DMS53 treated with DMSO at 0.1 percent for 48 hours (cell line): ENCODE data around the gene SCAP.
A peak's percentile ranks its signal among the peaks of the same experiment; 100 is the strongest.
"Not testable (repeated sequence)": the region's sequence is repeated elsewhere in the genome, so short reads cannot be mapped to it uniquely, and the experiment has no call there.

Source experiments
- DNase-seq: peaks from one replicate; lab custom pipeline; 2025; ENCODE audit not compliant: unreplicated experiment; lab: John Stamatoyannopoulos, UW

The SCAP gene

DNA sequence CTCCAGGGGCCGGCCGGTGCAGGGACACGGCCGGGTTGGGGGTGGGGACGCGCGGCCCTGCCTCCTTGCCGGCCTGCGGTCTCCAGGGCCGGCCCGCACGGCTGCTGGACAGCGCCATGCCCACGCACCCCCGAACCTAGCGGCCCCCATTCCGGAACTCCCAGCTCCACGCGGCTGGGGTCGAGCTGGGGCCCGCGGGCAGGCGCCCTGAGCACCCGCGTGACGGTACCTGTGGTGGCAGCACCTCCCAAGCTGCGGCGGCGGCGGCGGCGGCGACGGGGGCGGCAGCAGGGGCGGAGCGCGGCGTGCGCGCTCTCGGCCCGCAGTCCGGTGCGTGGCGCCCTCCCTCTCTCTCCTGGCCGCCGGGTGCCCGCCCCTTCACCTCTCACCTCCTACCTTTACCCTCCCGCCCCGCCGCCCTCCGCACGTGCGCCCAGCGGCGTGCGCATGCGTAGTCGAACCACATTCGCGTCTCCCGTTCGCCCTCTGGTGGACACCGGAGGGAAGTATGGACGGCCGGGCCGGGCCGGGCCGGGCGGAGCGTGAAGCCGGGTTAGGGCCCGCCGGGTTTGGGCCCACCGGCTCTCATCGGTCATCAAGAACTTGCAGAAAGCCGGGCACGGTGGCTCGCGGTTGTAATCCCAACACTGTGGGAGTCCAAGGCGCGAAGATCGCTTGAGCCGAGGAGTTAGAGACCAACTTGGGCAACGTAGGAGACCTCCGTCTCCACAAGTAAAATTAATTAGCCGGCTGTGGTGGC lies at the start of gene SCAP:
TSS of gene SCAP (minus strand) at position 372 of the 760 bp plus-strand sequence. CDS start 32,948 bp downstream, outside the sequence.
- DNase-seq = peak; percentile 22

DNA sequence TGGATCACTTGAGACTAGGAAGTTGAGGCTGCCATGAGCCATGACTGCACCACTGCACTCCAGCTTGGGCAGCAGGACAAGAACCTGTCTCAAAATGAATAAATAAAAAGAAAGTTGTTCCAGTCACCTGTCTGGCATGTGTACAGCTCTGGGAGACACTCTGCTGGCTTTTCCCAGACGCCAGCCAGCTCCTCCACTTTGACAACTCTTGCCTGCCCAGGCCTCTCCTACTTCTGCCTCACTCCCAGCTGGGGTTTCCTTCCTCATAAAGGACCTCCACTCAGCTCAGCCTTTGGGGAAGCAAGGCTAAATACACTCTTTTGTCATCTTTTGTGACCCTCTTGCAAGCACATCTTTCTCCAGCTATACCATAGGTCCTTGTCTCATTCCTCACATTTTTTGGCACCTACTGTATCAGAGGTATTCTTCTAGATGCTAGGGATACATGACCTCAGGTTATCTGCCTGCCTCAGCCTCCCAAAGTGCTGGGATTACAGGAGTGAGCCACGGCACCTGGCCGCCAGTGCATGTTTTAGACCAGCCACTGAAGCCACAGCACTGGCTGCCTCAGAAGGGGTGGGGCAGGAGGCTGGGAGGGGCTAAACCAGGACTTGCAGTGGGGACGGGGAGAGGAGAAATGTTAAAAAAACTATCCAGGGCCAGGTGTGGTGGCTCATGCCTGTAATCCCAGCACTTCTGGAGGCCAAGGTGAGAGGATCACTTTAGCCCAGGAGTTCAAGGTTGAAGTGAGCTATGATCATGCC lies 47.8 kb upstream of the SCAP start:
- DNase-seq = no peak

DNA sequence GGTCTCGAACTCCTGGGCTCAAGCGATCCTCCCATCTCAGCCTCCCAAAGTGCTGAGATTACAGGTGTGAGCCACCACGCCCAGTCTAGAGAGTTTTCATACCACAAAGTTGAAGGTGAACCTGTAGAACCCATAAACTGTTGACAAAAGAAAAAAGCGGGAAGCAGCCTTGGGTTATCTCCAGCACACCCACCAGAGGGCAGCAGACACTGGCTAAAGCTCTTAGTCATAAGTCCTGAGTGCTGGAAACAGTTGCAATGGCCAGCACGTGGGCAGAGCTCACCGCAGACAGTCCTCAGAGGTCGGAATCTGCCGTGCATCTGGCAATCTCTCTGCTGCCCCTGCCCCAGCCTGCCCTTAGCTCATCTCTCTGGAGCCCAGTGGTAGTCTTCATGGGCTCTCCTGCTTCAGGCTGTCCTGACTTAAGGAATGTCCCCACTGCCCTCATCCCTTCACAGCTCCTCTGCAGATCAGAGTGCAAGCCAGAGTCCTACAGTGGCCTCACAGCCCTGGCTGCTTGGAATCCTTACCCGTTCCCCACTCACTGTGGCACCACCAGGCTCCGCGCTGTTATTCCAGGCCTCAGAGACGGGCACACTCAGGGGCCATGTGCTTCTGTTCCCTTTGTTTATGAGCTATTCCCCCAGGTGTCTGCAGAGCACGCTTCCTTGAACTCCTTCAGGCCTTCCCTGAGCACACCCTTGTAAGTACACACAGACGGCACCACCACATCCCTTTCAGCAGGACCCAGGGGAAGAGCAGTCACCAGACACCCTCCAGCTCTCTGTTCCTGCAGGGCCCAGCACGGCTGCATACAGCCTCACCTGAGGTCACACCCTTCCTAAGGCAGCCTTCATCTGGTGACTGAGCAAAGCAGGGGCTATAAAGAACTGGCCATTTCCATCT lies 46.6 kb upstream of the SCAP start:
- DNase-seq = no peak

DNA sequence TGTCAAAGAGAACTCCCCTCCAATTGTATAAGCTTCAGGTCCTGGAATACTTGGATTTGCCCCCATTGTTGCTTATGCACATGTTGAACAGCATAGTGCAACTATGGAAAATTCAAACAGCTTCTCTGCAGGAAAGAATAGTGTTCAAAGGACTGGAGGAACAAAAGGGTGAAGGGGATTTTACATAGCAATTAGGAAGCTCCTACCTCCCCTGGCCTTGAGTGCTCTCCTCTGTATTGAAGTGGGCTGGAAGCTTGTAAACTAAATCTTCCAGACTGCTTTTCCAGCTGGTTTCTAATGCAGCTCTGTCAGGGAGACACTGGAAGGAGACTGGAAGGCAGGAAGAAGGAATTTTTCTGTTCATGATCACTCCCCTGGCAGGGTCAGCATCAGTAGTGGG lies 45.0 kb upstream of the SCAP start:
- no peak for DNase-seq

DNA sequence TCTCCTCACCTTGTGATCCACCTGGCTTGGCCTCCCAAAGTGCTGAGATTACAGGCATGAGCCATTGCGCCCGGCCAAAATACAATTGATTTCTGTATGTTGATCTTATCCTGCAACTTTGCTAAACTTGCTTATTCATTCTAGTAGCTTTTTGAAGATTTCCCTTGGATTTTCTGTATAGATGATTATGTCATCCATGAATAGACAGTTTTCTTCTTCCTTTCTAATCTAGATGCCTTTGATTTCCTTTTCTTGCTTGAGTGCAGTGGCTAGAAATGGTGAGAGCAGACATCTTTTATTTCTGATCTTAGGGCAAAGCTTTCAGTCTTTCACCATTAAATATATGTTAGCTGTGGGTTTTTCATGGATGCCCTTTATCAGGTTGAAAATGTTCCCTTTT lies 42.2 kb upstream of the SCAP start:
- DNase-seq = no peak

DNA sequence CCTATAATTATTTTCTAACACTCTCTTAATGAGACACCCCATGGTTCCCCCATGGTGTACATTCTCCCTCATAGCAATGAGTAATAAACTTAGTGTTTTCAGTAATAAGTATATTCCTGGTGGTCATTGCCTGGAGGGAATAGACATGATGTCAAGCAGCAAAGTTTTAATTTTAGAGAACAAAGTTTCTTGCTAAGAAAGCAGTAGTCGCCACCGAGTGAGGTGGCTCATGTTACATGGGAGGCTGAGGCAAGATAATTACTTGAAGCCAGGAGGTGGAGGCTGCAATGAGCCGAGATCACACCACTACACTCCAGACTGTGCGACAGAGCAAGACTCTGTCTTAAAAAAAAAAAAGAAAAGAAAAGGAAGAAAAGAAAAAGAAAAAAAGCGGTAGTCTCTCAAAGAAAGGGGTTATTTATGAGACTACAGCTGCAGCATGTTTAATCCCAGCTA lies 40.2 kb upstream of the SCAP start:
- no peak for DNase-seq

DNA sequence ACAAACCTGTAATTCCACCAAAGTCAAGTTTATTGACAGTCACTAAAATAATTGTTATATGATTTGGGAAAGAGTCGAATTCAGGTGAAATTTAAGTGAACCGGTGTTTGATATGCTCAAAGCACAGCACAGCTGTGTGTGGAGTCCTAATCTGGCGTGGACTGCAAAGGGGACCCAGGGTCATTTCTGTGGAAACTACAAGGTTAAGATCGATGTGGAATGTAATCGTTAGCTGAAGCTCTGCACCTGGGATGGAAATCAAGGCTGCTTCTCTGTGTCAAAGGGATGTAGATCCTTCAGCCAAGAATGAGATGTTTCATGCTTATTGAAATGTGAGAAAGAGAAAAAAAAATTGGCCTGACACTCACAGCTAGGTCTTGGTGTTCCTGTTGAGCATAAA lies 39.4 kb upstream of the SCAP start:
- DNase-seq = no peak

DNA sequence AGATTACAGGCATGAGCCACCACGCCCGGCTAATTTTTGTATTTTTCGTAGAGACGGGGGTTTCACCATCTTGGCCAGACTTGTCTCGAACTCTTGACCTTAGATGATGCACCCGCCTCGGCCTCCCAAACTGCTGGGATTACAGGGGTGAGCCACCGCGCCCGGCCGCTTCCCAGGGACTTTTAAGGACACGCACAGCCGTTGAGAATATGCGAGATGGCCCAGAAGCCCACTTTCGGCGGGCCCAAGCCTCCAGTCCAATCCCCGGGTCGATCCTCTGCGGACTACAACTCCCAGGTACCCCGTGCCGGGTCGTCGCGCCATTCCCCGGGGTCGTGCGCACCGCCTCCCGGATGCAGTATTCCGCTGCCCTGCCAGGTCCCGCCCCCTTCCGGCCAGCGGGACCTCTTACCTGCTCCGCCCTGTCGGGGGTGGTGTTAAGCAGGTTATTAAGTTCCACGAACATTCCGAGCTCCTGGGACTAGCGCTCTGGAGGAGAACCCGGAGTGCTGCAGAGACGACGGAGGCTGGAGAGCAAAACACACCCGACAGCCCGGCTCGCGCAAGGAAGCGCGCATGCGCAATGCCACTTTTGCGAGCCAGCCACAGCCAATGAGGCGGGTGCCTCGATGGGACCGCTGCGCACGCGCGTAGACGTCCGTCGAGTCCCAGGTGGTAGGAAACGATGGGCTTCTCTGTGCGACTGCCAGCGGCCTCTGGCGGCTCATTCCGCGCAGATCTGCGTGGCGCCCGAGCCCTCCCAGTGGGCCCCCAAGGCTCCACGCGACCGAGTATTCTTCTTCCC lies 37.6 kb upstream of the SCAP start, which contains the start of gene ELP6:
TSS of gene ELP6 (minus strand) at position 588 of the 805 bp plus-strand sequence. CDS start at position 466, 122 bp downstream.
- peak; percentile 69 for DNase-seq

DNA sequence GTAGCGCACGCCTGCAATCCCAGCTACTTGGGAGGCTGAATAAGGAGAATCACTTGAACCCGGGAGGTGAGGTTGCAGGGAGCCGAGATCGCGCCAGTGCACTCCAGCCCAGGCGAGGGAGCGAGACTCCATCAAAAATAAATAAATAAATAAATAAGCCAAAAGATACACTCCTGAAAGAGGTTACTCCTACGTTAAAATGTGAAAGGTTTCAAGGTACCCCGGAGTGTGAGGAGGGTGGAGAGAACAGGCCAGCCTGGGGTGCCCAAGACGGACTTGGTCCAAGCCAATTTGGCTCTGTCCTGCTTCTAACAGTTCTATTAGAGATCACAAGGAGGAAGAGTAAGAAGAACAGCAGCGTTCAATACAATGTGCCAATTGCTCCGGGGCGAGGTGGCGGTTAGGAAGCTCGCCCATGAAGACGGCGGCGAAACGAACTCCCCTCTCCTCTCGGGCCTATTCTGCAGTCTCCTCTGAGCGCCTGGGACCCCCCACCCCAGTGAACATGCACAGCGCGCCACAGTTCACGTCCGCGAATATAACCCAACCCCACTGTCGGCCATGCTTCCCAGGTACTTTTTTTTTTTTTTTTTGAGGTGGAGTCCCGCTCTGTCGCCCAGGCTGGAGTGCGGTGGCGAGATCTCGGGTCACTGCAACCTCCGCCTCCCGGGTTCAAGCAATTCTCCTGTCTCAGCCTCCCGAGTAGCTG lies 36.8 kb upstream of the SCAP start:
- no peak for DNase-seq

DNA sequence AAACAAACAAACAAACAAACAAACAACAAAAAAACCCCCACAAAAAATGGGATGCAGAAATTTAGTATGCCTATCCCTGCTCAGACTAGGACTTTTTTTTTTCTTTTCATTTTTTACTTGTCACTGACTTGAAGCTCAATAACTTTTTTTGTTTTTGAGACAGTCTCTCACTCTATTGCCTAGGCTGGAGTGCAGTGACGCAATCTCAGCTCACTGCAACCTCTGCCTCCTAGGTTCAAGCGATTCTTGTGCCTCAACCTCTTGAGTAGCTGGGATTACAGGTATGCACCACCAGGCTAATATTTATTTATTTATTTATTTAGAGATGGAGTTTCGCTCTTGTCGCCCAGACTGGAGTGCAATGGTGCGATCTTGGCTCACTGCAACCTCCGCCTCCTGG lies 29.5 kb upstream of the SCAP start:
- not testable (repeated sequence) for DNase-seq

DNA sequence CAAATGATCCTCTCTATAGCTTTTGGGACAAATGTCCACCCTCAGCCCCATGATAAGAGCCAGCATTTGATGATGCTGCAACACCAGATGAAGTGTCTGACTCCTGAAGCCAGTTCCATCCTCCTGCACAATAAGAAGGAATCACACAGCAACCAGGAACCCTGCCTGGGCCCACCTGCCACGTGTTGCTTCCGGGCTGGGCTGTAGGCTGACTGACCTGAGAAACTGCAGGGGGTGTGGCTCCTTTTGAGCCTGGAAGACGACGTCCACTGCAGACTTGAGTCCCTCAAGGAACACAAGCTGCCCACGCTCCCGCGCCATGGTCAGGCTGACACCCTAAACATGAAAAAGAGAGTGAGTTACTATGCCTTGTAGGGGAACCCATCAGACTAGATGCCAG lies 28.4 kb upstream of the SCAP start:
- DNase-seq = no peak

DNA sequence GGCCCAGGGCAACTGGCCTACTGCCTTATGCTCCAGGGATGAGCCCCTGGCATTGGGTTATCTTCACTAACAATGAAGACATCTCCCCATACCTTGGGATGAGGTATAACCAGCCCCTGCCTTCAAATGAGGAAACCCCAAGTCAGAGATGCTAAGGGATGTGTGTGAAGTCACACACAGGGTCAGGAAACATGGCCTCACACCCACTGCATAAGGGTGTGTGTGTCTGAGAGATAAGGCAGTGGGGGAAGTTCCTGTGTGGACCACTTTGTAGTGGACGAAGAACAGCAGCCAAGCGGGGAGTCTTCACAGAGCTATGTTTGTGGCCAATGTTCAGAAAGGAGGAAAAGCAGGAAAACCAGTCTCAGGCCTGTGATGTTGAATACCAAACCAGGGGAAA lies 27.3 kb upstream of the SCAP start:
- DNase-seq = no peak

DNA sequence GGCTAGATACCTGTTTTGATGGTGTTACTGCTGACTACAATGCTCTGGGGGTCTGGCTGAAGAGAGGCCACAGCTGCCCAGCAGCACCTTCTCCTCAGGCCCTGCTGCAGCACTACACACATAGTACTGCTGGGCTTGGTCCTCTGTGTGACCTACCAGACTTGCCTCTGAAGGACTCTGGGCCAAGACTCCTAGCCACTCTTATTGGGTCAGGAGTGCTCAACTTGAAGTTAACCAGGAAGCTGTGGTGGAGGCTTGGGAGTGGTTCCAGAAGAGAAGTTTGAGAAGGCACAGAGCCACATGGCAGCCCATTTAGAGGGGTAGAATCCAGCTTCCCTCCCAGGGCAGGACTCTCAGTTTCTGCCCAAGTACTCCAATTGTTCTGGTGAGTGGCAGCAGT lies 21.2 kb upstream of the SCAP start:
- no peak for DNase-seq

DNA sequence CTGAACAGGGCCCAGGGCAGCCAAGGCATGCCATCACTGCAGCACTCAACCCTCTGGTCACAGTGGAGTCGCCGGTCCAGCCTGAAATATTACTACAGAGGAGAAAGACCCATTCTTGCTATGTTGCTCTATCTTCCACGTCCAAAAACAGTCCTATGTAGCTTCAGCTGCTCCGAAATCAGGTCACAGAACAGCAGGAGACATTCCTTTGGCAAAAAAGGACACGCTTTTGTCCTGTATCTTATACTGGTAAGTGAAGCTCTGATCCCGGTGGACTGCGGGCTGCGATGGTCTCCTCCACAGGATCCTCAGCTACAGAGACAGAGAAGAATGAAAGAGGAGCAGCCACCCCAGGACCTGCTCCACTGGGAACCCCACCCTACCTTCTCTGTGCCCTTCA lies 20.1 kb upstream of the SCAP start:
- no peak for DNase-seq

DNA sequence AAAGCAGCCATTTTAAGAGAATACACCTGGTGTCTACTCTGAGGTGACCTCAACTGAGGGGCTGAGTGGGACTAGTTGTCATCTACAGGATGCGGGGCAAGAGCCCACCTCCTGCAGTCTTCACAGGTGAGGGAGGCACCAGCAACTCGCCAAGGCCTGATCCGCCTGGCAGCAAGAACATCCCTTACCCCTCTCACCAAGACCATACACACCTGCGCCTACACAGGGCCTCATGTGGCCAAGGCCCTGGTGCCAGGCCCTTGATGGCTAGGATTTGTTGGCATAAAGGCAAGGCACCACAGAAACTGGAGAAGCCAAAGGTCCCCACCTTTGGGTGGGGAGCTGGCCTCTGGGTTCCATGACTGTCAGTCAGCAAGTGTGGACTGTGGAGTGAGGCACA lies 19.4 kb upstream of the SCAP start:
- DNase-seq = no peak

DNA sequence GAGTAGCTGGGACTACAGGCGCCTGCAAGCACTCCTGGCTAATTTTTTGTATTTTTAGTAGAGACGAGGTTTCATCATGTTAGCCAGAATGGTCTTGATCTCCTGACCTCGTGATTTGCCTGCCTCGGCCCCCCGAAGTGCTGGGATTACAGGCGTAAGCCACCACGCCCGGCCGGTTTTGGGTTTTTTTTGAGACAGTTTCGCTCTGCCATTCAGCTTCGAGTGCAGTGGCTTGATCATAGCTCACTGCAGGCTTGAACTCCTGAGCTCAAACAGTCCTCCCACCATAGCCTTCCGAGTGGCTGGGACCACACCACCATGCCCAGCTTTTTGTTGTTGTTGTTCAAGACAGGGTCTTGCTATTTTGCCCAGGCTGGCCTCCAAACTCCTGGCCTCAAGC lies 16.0 kb upstream of the SCAP start:
- no peak for DNase-seq

DNA sequence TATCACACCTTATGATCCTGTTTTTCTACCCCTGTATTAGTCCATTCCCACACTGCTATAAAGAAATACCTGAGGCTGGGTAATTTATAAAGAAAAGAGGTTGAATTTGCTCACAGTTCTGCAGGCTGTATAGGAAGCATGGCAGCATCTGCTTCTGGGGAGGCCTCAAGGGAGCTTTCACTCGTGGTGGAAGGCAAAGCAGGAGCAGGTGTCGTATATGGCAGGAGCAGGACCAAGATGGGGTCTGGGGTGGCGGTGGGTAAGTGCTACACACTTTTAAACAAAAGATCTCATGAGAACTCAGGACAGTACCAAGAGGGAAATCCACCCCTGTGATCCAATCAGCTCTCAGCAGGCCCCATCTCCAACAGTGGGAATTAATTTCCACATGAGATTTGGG lies 15.4 kb upstream of the SCAP start:
- DNase-seq = no peak

DNA sequence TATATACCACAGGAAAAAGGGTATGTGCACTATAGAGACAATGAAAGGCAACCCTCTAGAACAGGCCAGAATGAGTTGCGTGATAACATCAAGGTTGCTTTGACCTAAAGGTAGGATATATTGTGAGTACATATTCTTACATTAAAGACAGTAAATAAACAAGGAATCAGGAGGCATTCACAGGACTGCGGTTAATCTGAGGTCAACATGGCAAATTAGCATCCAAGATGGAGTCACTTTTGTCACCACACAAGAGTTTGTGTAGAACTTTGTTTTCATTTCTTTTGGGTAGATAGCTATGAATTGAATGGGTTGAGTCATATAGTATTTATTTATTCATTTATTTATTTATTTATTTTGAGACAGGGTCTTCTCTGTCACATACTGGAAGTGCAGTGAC lies 11.5 kb upstream of the SCAP start:
- DNase-seq = no peak

DNA sequence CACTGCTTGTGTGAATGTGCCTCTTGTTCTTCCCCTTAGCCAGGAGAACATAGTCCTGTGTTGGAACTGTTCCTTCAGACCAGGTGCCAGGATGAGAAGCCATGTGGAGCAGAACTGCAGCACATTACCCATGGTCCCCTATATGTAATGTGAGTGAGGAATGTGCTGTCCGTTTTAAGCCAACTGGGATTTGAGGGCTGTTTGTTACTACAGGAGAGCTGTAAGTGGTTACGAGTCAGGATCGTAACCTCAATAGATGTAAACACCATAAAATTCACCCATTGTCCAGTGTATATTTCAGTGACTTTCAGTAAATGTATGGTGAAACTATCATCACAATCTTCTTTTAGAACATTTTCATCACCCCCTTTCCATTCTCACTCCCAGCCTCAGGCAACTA lies 10.1 kb upstream of the SCAP start:
- no peak for DNase-seq

DNA sequence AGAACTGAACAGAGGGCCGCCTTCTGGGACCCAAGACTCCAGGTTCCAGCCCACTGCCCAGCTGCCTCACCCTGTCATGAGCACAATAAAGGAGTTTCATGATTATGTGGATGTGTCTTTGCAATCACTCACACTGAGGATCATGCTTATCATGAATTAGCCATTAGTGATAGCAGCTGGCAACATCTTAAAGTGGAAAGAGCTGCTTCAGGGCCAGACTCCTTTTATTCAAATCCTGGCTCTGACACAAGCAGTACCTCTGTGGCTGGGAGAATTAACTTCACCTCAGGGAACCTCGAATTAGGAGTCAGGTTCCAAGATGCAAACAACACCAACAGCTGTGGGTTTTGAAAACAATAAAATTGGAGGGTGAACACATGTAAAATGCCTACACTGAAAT lies 6.6 kb upstream of the SCAP start:
- no peak for DNase-seq
